ENCODE data around the gene PHLDA3.
"Not testable (repeated sequence)": the region's sequence is repeated elsewhere in the genome, so short reads cannot be mapped to it uniquely, and the experiment has no call there.

Gene PHLDA3

GRCh38 chr1:201503397-201504176, 34.6 kb upstream of the PHLDA3 start:
- DNase-seq, result no peak

DNA sequence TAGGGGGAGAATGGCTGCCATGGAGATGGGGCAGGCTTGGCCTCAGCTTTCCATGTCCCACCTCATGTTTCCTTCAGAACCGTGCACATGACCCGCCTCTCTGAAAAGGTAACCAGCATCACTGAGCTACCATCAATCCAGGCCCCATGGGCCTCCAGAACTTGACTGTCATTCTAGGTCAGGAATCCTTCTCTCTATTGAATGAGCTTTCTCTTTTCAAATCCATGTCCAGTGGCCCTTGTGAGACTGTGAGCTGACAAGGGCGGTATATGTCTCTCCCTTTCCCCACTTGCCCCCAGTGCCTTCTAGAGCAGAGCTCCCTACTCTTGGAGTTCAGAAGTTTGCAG, 33.5 kb upstream of the PHLDA3 start:
- no peak for DNase-seq

- DNase-seq, result no peak
These were observed 33.0 kb upstream of the PHLDA3 start for GRCh38 chr1:201501812-201502510.

- DNase-seq, result no peak
These were observed 32.2 kb upstream of the PHLDA3 start for GRCh38 chr1:201501144-201501543.

- DNase-seq, result no peak
These were observed 31.7 kb upstream of the PHLDA3 start for GRCh38 chr1:201500670-201501120.

GRCh38 chr1:201499795-201500669, 31.0 kb upstream of the PHLDA3 start:
- no peak for DNase-seq

DNA sequence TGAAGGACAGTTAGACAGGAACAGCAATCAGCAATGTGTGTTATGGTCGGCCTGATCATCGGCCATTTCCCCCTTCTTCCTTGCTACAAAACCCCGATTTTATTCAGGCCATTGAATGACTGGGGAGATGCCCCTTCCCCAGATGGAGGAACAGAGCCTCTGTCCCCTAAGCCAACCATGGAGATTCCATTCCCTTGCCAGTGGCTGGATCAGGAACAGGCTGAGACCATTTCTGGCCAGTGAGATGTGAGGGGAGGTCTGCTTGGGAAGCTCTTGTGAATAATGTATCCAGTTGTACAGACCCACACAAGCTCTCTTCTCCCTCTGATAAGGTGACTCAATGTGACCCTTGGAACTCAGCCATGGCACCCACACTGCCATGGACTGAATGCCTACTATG, 30.2 kb upstream of the PHLDA3 start:
- no peak for DNase-seq

DNA sequence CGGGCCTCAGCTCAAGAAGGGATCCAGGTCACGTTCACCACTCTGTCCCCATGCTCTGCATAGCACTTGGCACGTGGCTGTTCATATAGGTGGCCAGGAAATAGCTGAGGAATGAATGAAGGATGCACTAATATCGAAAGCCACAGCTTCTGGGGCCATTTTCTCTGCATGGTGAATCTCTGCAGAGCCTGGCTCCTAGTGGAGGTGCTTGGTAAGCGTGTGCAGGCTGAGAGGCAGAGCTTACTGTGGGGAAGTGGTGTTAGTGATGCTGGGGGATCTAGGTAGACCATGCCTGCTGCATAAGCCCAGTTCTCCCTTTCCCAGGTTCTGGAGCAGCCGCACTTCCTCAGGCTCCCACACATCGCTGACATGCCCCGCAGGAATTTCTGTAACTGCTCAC, 29.6 kb upstream of the PHLDA3 start:
- DNase-seq, result no peak

- DNase-seq, result no peak
These were observed 29.0 kb upstream of the PHLDA3 start for GRCh38 chr1:201497935-201498509.

GRCh38 chr1:201496296-201496690, 27.3 kb upstream of the PHLDA3 start:
- DNase-seq, result no peak

GRCh38 chr1:201495551-201496295, 26.7 kb upstream of the PHLDA3 start:
- no peak for DNase-seq

- DNase-seq, result no peak
These were observed 25.0 kb upstream of the PHLDA3 start for GRCh38 chr1:201493757-201494617.

GRCh38 chr1:201493026-201493656, 24.2 kb upstream of the PHLDA3 start:
- DNase-seq, result not testable (repeated sequence)

DNA sequence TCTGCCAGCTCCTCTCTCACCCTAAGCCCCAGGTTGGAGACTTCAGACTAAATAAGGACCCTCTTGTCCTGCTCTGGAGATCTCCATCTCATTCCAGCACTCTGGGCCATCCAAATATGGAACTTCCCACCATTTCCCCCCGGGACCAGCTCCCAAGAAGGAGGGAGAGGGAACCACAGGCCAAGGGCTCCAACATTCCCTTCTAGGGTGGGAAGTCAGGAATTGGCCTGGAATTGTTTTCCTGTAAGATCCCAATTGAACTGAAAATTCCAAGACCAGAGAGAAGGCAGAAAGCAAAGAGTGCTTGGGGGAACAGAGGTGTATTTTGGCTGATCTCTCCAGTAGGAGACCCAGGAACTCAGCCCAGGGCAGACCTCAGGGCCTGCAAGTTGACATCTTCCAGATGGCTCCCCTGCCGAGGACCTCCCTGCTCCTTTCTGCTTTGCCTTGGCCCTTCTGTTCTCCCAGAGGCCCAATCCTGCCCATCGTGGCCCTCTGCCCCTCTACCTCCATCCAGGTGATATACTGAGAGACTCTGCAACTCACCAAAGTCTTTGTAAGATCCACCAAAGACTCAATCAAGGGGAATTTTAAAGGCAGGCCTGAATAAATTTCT, 23.0 kb upstream of the PHLDA3 start:
- no peak for DNase-seq

GRCh38 chr1:201490708-201491131, 21.7 kb upstream of the PHLDA3 start:
- DNase-seq, result no peak

- no peak for DNase-seq
These were observed 20.8 kb upstream of the PHLDA3 start for GRCh38 chr1:201489643-201490261.

DNA sequence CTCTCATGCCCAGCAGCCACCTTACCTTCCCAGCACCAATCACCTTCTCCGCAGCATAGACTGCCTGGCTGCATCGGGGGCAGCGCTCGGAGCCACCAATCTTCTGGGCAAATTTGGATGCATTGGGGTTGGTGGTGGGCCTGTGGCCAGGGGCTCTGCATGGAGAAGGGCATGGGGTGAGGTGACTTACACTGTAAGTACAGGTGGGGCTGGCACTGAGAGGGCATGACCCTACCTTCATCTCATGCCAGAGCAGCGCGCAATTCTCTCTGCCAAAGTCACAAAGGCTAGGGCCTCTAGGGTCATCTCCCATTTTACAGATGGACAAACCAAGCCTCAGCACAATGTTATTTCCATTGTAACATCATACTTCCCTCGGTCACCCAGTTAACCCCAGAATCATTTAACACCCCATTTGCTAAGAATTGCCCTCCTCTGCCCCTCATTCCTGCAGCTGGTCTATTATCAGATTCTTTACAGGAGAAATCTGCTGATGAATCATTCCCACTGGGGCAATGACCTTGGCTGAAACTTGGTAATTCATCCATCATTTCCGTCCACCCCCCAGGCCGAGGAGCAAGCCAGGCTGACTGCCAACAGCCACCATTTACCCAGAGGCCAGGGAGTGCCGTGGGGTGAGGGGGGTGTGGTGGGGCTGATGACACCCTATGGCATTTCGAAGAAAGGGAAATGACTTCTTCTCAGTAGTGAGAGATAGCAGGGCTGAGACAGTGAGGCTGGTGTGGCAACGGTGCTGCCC, 20.0 kb upstream of the PHLDA3 start:
- no peak for DNase-seq

DNA sequence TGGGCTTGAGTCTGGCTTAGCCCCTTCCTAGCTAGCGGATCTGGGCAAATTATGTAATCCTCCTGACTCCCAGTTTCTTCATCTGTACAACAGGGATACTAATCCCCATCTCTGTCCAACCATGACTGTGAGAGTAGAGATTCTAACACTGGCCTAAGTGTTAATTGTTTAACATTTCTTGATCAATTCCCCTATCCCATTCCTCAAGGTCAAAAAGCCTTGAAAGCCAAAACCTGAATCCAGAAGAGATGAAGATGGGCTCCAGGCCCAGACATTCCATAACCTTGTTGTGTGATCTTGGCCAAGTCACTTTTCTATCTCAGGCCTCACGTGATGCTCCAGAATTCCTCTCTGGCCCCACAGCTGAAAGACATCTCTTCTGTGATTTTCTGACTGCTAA, 18.8 kb upstream of the PHLDA3 start:
- DNase-seq, result no peak

GRCh38 chr1:201486187-201486586, 17.2 kb upstream of the PHLDA3 start:
- no peak for DNase-seq
